Endodermal cell (in vitro differentiated cells): ENCODE measurements around the gene MOB2. TPM values are rescaled to one million over a fixed set of nuclear protein-coding genes. Genes with fewer than 3 reads are reported as not detected.

Source experiments
- DNase-seq: peaks from one replicate; pipeline ENCODE4 v3.0.0-alpha.2; 2017
- H3K27ac ChIP-seq: 2 replicates; pipeline ENCODE4 v1.5.1; 2013; ENCODE audit warnings: mild to moderate bottlenecking, low read depth, low read length, moderate library complexity
- H3K27me3 ChIP-seq: 2 replicates; pipeline ENCODE4 v1.6.1; 2013; ENCODE audit warnings: mild to moderate bottlenecking, low read length, moderate library complexity; ENCODE audit not compliant: insufficient read depth, control insufficient read depth, poor library complexity, severe bottlenecking
- H3K36me3 ChIP-seq: 2 replicates; pipeline ENCODE4 v1.7.0; 2013; ENCODE audit warnings: mild to moderate bottlenecking, low read length, moderate library complexity; ENCODE audit not compliant: control insufficient read depth, insufficient read depth
- H3K4me1 ChIP-seq: one replicate; pipeline ENCODE4 v1.7.0; 2013; ENCODE audit warnings: low read length; ENCODE audit not compliant: control insufficient read depth, insufficient read depth
- H3K4me3 ChIP-seq: 2 replicates; pipeline ENCODE4 v1.5.1; 2013; ENCODE audit warnings: mild to moderate bottlenecking, low read length, moderate library complexity
- H3K9ac ChIP-seq: 2 replicates; pipeline ENCODE4 v1.6.1; 2013; ENCODE audit warnings: mild to moderate bottlenecking, low read length, moderate library complexity; ENCODE audit not compliant: poor library complexity, severe bottlenecking; ENCODE audit errors: extremely low read depth
- H3K9me3 ChIP-seq: 2 replicates; pipeline ENCODE4 v1.6.1; 2013; ENCODE audit warnings: mild to moderate bottlenecking, low read length, moderate library complexity; ENCODE audit not compliant: control insufficient read depth
- H3K27ac Mint-ChIP-seq: 2 replicates; pipeline ENCODE4 v1.8.0; 2020; ENCODE audit warnings: mixed read lengths
- H3K27me3 Mint-ChIP-seq: 2 replicates; pipeline ENCODE4 v1.8.0; 2021; ENCODE audit warnings: mild to moderate bottlenecking, mixed read lengths; ENCODE audit not compliant: insufficient read depth
- H3K36me3 Mint-ChIP-seq: 2 replicates; pipeline ENCODE4 v1.8.0; 2020; ENCODE audit warnings: low read depth, mixed read lengths
- H3K4me1 Mint-ChIP-seq: 2 replicates; pipeline ENCODE4 v1.8.0; 2020; ENCODE audit warnings: mixed read lengths
- H3K4me3 Mint-ChIP-seq: 2 replicates; pipeline ENCODE4 v1.8.0; 2020; ENCODE audit warnings: mild to moderate bottlenecking, moderate library complexity, mixed read lengths
- H3K9me3 Mint-ChIP-seq: 2 replicates; pipeline ENCODE4 v1.8.0; 2020; ENCODE audit warnings: mild to moderate bottlenecking, mixed read lengths
- WGBS, 2 experiments: methylation state at CpG; one replicate each; pipeline versions ENCODE4 v1.1.5 to v1.1.7; 2013; ENCODE audit warnings: missing lambda C conversion rate in 2 of 2, mixed read lengths in 1 of 2; ENCODE audit not compliant: insufficient coverage in 1 of 2, insufficient read length in 1 of 2; 5-methylcytosine and 5-hydroxymethylcytosine counted together
- total RNA-seq, 2 donors: library from RNA; stranded (reverse); fragmentation: NEBNext Ultra II Directional in 1 of 2; extraction: Animal tissue kit (Norgen Biotek cat#: 25700) in 1 of 2; gene quantifications; 2 replicates in 1 of 2; 3 replicates in 1 of 2; pipeline ENCODE4 v1.2.1, GENCODE V29; 2021
- TF ChIP-seq, protein P1 (sequence below): fragments of 200-600 bp; sonication (generic); conservative IDR thresholded peaks from 2 replicates; pipeline ENCODE4 v1.5.0; 2021; ENCODE audit warnings: antibody characterized with exemption, mild to moderate bottlenecking

MOB2 gene
- total RNA-seq, 2 donors from 2014 or later: 23.9 to 25.4 TPM

DNA sequence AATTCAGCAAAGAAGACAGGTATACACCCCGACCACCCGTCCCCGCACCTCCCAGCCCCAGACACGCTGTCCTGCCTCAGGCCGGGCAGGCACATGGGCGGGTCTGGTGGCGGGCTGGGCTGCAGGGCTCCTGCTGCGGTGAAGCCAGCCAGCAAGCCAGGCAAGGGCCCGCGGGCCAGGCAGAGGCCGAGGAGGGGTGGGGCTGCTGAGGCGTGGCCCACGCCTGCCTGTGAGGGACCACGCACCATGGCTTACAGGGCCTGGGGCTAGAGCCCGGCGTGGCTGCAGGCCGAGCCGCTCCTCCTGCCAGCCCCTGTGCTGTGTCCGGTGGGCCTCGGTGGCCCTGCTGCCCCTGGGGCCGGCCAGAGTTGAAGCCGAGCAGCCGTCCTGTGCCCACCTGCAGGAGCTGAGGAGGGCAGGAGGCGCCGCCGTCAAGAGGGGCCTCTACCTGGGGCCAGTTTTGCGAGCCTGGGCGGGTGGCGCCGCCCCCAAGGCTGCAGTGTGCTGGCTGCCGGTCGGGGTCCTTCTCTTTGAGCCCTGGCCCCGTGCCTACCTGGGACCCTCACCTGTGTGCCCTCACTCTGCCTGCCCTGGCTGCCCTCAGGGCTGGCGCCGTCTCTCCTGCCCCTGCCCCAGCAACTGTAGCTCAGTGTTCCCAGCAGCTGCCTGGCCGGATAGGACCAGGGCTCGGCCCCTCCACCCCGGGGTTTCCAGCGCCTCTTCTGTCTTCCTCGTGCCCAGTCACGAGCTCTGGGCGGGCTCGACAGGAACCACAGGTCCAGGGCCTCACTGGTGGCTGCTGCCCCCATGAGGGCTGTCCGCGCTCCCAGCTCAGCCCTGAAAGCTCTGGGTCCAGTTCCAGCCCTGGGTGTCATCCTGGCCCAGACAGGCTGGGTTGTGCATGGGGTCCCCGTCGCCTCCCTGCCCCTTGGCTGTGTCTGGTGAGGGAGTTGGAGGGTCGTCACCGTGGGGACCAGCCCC is 38.4 kb downstream of the MOB2 start:
- TF ChIP-seq, protein P1, sequence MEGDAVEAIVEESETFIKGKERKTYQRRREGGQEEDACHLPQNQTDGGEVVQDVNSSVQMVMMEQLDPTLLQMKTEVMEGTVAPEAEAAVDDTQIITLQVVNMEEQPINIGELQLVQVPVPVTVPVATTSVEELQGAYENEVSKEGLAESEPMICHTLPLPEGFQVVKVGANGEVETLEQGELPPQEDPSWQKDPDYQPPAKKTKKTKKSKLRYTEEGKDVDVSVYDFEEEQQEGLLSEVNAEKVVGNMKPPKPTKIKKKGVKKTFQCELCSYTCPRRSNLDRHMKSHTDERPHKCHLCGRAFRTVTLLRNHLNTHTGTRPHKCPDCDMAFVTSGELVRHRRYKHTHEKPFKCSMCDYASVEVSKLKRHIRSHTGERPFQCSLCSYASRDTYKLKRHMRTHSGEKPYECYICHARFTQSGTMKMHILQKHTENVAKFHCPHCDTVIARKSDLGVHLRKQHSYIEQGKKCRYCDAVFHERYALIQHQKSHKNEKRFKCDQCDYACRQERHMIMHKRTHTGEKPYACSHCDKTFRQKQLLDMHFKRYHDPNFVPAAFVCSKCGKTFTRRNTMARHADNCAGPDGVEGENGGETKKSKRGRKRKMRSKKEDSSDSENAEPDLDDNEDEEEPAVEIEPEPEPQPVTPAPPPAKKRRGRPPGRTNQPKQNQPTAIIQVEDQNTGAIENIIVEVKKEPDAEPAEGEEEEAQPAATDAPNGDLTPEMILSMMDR: peak; percentile 30
- Histone ChIP-seq H3K4me1 (no peaks in the 10 kb centered on the region), H3K9me3 (no peaks in the 10 kb centered on the region), H3K27ac (no peak overlapping the region), H3K4me3 (no peak overlapping the region), H3K9ac (no peak overlapping the region), H3K36me3 (no peaks in the 10 kb centered on the region), H3K27me3 (no peaks in the 10 kb centered on the region)
- no peak for DNase-seq
- H3K27me3 Mint-ChIP-seq: no peaks in the 10 kb centered on the region
- H3K27ac Mint-ChIP-seq: no peak overlapping the region
- peaks cover 1% of the 10 kb centered on the region for H3K36me3 Mint-ChIP-seq
- H3K9me3 Mint-ChIP-seq: no peaks in the 10 kb centered on the region
- no peak overlapping the region for H3K4me3 Mint-ChIP-seq
- no peaks in the 10 kb centered on the region for H3K4me1 Mint-ChIP-seq
- 94 to 96% methylated on average over 43 to 49 of the region's 49 CpGs for WGBS, 2 experiments

DNA sequence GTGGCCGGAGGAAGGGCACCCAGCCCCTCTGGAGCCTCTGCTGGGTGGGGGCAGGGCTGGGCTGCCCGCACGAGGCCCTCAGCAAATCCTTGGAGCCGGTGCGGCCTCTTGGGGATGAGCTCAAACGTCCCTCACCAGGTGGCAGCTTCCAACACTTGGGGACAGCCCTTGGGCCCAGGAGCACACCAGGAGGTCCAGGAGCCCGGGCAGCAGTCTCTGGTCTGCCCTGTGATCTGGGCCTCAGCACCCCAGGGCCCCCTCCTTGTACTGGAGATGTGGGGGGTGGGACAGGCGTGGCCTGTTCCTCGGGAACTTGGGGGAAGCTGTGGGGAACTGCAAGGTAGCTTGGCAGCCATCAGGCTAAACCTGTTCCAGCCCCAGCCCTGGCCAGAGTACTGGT is 40.0 kb downstream of the MOB2 start:
- H3K27ac Mint-ChIP-seq: no peak overlapping the region
- no peak overlapping the region for H3K4me3 Mint-ChIP-seq
- H3K36me3 ChIP-seq: no peaks in the 10 kb centered on the region
- H3K36me3 Mint-ChIP-seq: no peaks in the 10 kb centered on the region
- 91 to 100% methylated on average over 9 of the region's 9 CpGs for WGBS, 2 experiments
- H3K9ac ChIP-seq: no peak overlapping the region
- H3K27me3 Mint-ChIP-seq: no peaks in the 10 kb centered on the region
- no peaks in the 10 kb centered on the region for H3K27me3 ChIP-seq
- no peaks in the 10 kb centered on the region for H3K4me1 ChIP-seq
- no peak overlapping the region for H3K27ac ChIP-seq
- no peaks in the 10 kb centered on the region for H3K9me3 ChIP-seq
- TF ChIP-seq, protein P1: no peak
- H3K4me1 Mint-ChIP-seq: no peaks in the 10 kb centered on the region
- H3K4me3 ChIP-seq: no peak overlapping the region
- no peaks in the 10 kb centered on the region for H3K9me3 Mint-ChIP-seq
- DNase-seq: no peak

DNA sequence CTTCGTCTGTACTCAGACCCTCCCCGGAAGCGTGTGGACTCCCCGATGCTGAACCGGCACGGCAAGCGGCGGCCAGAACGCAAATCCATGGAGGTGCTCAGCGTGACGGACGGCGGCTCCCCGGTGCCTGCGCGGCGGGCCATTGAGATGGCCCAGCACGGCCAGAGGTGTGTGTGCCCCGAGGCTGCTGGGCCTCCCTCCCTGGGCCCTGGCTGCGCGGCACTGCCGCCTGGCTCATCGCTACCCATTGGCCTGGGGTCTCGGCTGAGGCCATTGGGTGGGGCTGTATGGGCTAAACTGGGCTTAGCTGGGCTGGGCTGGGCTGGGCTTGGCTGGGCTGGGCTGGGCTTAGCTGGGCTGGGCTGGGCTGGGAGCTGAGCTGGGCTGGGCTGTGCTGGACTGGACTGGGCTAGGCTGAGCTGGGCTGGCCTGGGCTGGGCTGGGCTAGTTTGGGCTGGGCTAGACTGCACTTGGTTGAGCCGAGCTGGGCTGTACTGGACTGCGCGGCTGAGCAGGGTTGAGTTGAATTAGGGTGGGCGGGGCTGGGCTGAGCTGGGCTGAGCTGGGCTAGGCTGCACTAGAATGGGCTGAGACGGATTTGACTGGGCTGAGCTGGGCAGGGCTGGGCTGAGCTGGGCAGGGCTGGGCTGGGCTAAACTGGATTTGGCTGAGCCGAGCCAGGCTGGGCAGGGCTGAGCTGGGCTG is 40.7 kb downstream of the MOB2 start:
- H3K27me3 ChIP-seq: no peaks in the 10 kb centered on the region
- DNase-seq: no peak
- TF ChIP-seq, protein P1: no peak
- H3K9me3 ChIP-seq: no peaks in the 10 kb centered on the region
- no peak overlapping the region for H3K9ac ChIP-seq
- no peak overlapping the region for H3K4me3 ChIP-seq
- H3K4me3 Mint-ChIP-seq: no peak overlapping the region
- H3K9me3 Mint-ChIP-seq: no peaks in the 10 kb centered on the region
- no peaks in the 10 kb centered on the region for H3K27me3 Mint-ChIP-seq
- no peaks in the 10 kb centered on the region for H3K4me1 Mint-ChIP-seq
- H3K27ac ChIP-seq: no peak overlapping the region
- 93 to 96% methylated on average over 21 to 30 of the region's 30 CpGs for WGBS, 2 experiments
- H3K4me1 ChIP-seq: no peaks in the 10 kb centered on the region
- H3K27ac Mint-ChIP-seq: no peak overlapping the region
- H3K36me3 Mint-ChIP-seq: no peaks in the 10 kb centered on the region
- H3K36me3 ChIP-seq: no peaks in the 10 kb centered on the region
